Measurements from ENCODE around the gene LPAR3. TPM values are rescaled to one million over a fixed set of nuclear protein-coding genes. Genes with fewer than 3 reads are reported as not detected.

The LPAR3 gene
- total and polyA plus RNA-seq, 2 of the 4 experiments (the other 2 are of a cell fraction): 0.09 to 0.18 TPM

GRCh38 chr1:84940481-84940880 lies 47.5 kb upstream of the LPAR3 start:
- Histone ChIP-seq H3K14ac (replicated peaks; ENCODE audit: low read depth, low read length) (no peak overlapping the region), H3K27ac (ENCODE audit: insufficient read depth, low read length) (no peak overlapping the region), H3K4me1 (ENCODE audit: control insufficient read depth, insufficient read depth, low read length) (peaks cover 2% of the 10 kb centered on the region; the same call in 1 of the 2 replicates), H2AK5ac (ENCODE audit: low read depth, low read length) (no peak overlapping the region), H3K4me3 (ENCODE audit: insufficient read depth, low read depth, low read length) (no peak overlapping the region), H3K23ac (ENCODE audit: low read depth, low read length) (no peak overlapping the region), H3K4ac (ENCODE audit: low read depth, low read length) (peak overlapping the region; percentile 24; the same call in 1 of the 2 replicates), H3K9me3 (ENCODE audit: control insufficient read depth, insufficient read depth, low read length) (no peaks in the 10 kb centered on the region), H3K18ac (ENCODE audit: low read depth, low read length) (no peak overlapping the region), H3K79me1 (ENCODE audit: low read depth in 1 of 2, low read length in 2 of 2) (no peaks in the 10 kb centered on the region), H2BK120ac (ENCODE audit: low read depth, low read length) (no peak overlapping the region), H2AFZ (replicated peaks; ENCODE audit: low read length, poor library complexity) (no peak overlapping the region), H3K56ac (ENCODE audit: extremely low read depth, insufficient read depth, low read length) (no peak overlapping the region), H3K27me3 (ENCODE audit: control insufficient read depth, insufficient read depth, low read length) (peaks cover 2% of the 10 kb centered on the region; the same call in 1 of the 2 replicates), H3K9me1 (ENCODE audit: insufficient read depth, low read length) (peaks cover 9% of the 10 kb centered on the region; the same call in 1 of the 2 replicates), H4K20me1 (ENCODE audit: insufficient read depth, low read length) (0 out of 2 replicates have a peak, but pooled peaks cover 3% of the 10 kb centered on the region), H2BK15ac (ENCODE audit: low read depth, low read length) (no peak overlapping the region), H4K8ac (ENCODE audit: low read depth in 2 of 2, low read length in 2 of 2) (no peak overlapping the region), H2BK20ac (ENCODE audit: low read depth, low read length) (no peak overlapping the region), H4K91ac (ENCODE audit: insufficient read depth, low read depth, low read length) (no peak overlapping the region), H3K36me3 (ENCODE audit: control insufficient read depth, insufficient read depth, low read length) (no peaks in the 10 kb centered on the region), H3K4me2 (ENCODE audit: low read depth, low read length) (no peak overlapping the region), H3K9ac (ENCODE audit: low read depth, low read length) (no peak overlapping the region), H2AK9ac (replicated peaks; ENCODE audit: low read depth, low read length, poor library complexity) (no peak overlapping the region), H2BK5ac (ENCODE audit: low read depth, low read length, poor library complexity, severe bottlenecking) (no peak overlapping the region), H4K5ac (ENCODE audit: low read depth, low read length) (no peak overlapping the region)
- in situ Hi-C loops (cut with MboI; ENCODE audit: low sequenced_read_pairs): loop anchor here (25.0 kb wide), 1 partner anchor 328 kb away; no protein-coding TSS in a partner anchor
- CTCF ChIA-PET: interaction anchor here (1.0 kb wide), 1 partner anchor 315 kb away, joined by 3 read pairs; no protein-coding TSS in a partner anchor
- WGBS, 2 experiments (ENCODE audit: extremely low coverage in 2 of 2, insufficient read length in 1 of 2): 89% methylated on average over 3 of the region's 4 CpGs; no CpG with 5 or more reads in 1 of the 2 experiments
- dilution Hi-C loops (cut with HindIII; ENCODE audit: low sequenced_read_pairs, unreplicated experiment): no loop called here
- POLR2A ChIA-PET (ENCODE audit: unreplicated experiment): no interaction called here
- DNase-seq (no peak), ATAC-seq (ENCODE audit: low read depth) (no peak)
- BruUV-seq (replicated peaks): no TSS peak
- intact Hi-C loops (cut with micrococcal nuclease): no loop called here
- TF ChIP-seq CHD1 (IDR thresholded peaks at IDR 0.05; ENCODE audit: low read depth, low read length) (no peak), RAD21 (IDR thresholded peaks at IDR 0.05; ENCODE audit: low read length) (no peak), BHLHE40 (IDR thresholded peaks at IDR 0.05; ENCODE audit: low read depth, low read length) (no peak)

Data from IMR-90 (cell line).